ENCODE data around the gene SEC23IP.
A peak's percentile ranks its signal among the peaks of the same experiment; 100 is the strongest.
"Not testable (repeated sequence)": the region's sequence is repeated elsewhere in the genome, so short reads cannot be mapped to it uniquely, and the experiment has no call there.

SEC23IP gene

DNA sequence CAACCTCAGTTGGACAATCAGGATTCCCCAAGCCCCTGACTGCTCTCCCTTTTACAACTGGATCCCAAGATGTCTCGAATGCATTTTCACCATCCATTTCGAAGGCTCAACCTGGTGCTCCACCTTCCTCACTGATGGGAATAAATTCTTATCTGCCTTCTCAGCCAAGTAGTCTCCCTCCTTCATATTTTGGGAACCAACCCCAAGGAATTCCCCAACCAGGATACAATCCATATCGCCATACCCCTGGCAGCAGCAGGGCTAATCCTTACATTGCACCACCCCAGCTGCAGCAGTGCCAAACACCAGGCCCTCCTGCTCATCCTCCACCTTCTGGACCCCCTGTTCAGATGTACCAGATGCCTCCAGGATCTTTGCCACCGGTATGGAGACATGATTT is 6.0 kb downstream of the SEC23IP start:
- H3K27me3 Mint-ChIP-seq: no peaks in the 10 kb centered on the region
- H3K36me3 Mint-ChIP-seq: peaks cover 8% of the 10 kb centered on the region
- no peaks in the 10 kb centered on the region for H3K9me3 Mint-ChIP-seq
- H3K27ac Mint-ChIP-seq: no peak overlapping the region
- peak overlapping the region; percentile 11 for H3K4me3 Mint-ChIP-seq
- peaks cover 61% of the 10 kb centered on the region for H3K4me1 Mint-ChIP-seq

- no peaks in the 10 kb centered on the region for H3K27me3 Mint-ChIP-seq
- H3K36me3 Mint-ChIP-seq: peaks cover 4% of the 10 kb centered on the region
- no peak overlapping the region for H3K27ac Mint-ChIP-seq
- H3K9me3 Mint-ChIP-seq: no peaks in the 10 kb centered on the region
- H3K4me3 Mint-ChIP-seq: no peak overlapping the region
- peaks cover 10% of the 10 kb centered on the region for H3K4me1 Mint-ChIP-seq
These were observed 11.6 kb downstream of the SEC23IP start for GRCh38 chr10:119903946-119904666.

DNA sequence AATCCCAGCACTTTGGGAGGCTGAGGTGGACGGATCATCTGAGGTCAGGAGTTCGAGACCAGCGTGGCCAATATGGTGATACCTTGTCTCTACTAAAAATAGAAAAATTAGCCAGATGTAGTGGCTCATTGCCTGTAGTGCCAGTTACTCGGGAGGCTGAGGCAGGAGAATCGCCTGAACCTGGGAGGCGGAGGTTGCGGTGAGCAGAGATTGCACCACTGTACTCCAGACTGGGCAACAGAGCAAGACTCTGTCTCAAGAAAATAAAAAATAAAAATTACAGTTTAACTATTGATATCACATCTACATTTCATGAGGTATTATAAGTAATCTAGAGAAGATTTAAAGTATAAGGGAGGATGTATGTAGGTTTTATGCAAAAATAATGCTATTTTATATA is 15.2 kb downstream of the SEC23IP start:
- H3K36me3 Mint-ChIP-seq, H3K27ac Mint-ChIP-seq, H3K4me3 Mint-ChIP-seq, H3K27me3 Mint-ChIP-seq, H3K4me1 Mint-ChIP-seq, H3K9me3 Mint-ChIP-seq: not testable (repeated sequence)

- Mint-ChIP-seq H3K9me3 (no peaks in the 10 kb centered on the region), H3K27ac (peak overlapping the region; percentile 20), H3K27me3 (no peaks in the 10 kb centered on the region), H3K4me3 (no peak overlapping the region), H3K4me1 (no peaks in the 10 kb centered on the region), H3K36me3 (peaks cover 8% of the 10 kb centered on the region)
These were observed 15.6 kb downstream of the SEC23IP start for GRCh38 chr10:119908166-119908565.

DNA sequence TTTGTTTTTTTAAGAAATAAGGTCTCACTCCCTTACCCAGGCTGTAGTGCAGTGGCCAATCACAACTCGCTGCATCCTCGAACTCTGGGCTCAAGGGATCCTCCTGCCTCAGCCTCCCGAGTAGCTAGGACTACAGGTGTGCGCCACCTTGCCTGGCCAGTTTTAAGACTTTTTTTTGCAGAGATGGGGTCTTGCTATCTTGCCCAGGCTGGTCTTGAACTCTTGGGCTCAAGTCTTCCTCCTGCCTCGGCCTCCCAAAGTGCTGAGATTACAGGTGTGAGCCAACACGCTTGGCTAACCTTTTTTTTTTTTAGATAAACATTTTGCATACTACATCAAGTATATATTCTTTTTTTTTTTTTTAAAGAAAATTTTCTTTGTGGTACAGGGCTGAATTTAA is 18.2 kb downstream of the SEC23IP start:
- Mint-ChIP-seq H3K4me3 (no peak overlapping the region), H3K27me3 (no peaks in the 10 kb centered on the region), H3K27ac (no peak overlapping the region), H3K36me3 (peaks cover 10% of the 10 kb centered on the region), H3K9me3 (no peaks in the 10 kb centered on the region), H3K4me1 (no peaks in the 10 kb centered on the region)

- Mint-ChIP-seq H3K27ac (no peak overlapping the region), H3K9me3 (no peaks in the 10 kb centered on the region), H3K27me3 (no peaks in the 10 kb centered on the region), H3K4me3 (no peak overlapping the region), H3K4me1 (peaks cover 3% of the 10 kb centered on the region), H3K36me3 (peaks cover 27% of the 10 kb centered on the region)
These were observed 25.2 kb downstream of the SEC23IP start for GRCh38 chr10:119917777-119918176.

DNA sequence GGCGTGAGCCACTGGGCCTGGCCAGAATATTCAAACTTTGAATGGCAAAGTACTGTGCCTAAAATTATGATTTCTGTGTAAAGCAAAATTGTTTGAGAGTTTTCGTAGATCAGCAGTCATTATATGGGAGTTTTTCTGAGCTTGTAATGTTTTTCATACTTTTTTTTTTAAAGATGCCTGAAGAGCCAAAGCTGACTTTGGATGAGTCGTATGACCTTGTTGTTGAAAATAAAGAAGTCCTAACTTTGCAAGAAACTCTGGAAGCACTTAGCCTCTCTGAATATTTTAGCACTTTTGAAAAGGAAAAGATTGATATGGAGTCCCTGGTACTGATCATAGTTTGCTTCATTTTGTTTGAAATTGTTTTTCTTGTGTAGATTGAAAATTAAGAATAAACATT is 26.7 kb downstream of the SEC23IP start:
- no peak overlapping the region for H3K27ac Mint-ChIP-seq
- no peaks in the 10 kb centered on the region for H3K27me3 Mint-ChIP-seq
- H3K4me1 Mint-ChIP-seq: peaks cover 3% of the 10 kb centered on the region
- H3K9me3 Mint-ChIP-seq: no peaks in the 10 kb centered on the region
- H3K36me3 Mint-ChIP-seq: peaks cover 24% of the 10 kb centered on the region
- H3K4me3 Mint-ChIP-seq: no peak overlapping the region

- Mint-ChIP-seq H3K9me3 (no peaks in the 10 kb centered on the region), H3K36me3 (peaks cover 21% of the 10 kb centered on the region), H3K27ac (no peak overlapping the region), H3K4me1 (peaks cover 3% of the 10 kb centered on the region), H3K27me3 (no peaks in the 10 kb centered on the region), H3K4me3 (no peak overlapping the region)
These were observed 27.3 kb downstream of the SEC23IP start for GRCh38 chr10:119919826-119920225.

- no peaks in the 10 kb centered on the region for H3K9me3 Mint-ChIP-seq
- no peak overlapping the region for H3K27ac Mint-ChIP-seq
- H3K4me3 Mint-ChIP-seq: no peak overlapping the region
- peaks cover 8% of the 10 kb centered on the region for H3K4me1 Mint-ChIP-seq
- H3K36me3 Mint-ChIP-seq: peaks cover 7% of the 10 kb centered on the region
- no peaks in the 10 kb centered on the region for H3K27me3 Mint-ChIP-seq
These were observed 35.9 kb downstream of the SEC23IP start for GRCh38 chr10:119928411-119928810.

DNA sequence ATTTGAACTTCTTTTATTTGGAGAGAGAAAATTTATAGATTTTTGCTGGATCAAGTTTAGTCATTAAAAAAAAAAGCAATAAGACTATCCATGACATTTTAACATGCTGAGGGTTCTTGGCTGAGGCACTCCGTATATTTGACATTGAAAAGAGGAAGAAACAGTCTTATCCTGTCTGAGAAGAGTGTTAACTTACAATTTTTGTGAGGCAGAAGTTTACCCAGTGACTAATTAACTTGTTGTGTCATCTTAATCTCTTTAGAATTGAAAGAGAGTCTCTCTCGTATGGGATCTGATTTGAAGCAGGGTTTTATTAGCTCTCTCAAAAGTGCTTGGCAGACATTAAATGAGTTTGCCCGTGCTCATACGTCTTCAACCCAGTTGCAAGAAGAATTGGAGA is 39.3 kb downstream of the SEC23IP start:
- Mint-ChIP-seq H3K36me3 (peaks cover 13% of the 10 kb centered on the region), H3K27ac (no peak overlapping the region), H3K4me1 (peaks cover 8% of the 10 kb centered on the region), H3K27me3 (no peaks in the 10 kb centered on the region), H3K4me3 (no peak overlapping the region), H3K9me3 (no peaks in the 10 kb centered on the region)

DNA sequence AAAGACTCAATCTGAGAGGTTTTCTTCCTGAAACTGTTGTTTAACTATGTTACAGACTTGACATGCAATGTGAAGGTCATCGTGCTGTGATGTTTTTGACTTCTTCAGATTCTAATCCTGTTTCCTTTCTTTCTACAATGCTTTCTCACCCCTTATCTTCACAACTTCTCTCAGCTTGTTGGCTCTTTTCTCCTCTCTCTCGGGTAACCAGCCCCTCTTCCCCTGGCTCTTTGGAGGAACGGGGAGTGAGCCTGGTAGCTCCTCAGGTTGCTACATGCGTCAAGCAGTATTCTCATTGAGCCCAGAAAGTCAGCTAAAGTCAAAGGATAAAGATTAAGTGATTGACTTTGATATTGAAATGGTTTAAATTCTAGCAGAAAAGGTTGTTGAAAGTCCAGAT is 40.1 kb downstream of the SEC23IP start:
- Mint-ChIP-seq H3K27ac (no peak overlapping the region), H3K4me3 (no peak overlapping the region), H3K9me3 (no peaks in the 10 kb centered on the region), H3K27me3 (no peaks in the 10 kb centered on the region), H3K36me3 (peaks cover 14% of the 10 kb centered on the region), H3K4me1 (peaks cover 8% of the 10 kb centered on the region)

- Mint-ChIP-seq H3K27ac (no peak overlapping the region), H3K9me3 (no peaks in the 10 kb centered on the region), H3K4me1 (peaks cover 8% of the 10 kb centered on the region), H3K27me3 (no peaks in the 10 kb centered on the region), H3K4me3 (no peak overlapping the region), H3K36me3 (peaks cover 14% of the 10 kb centered on the region)
These were observed 40.6 kb downstream of the SEC23IP start for GRCh38 chr10:119933179-119933578.

- H3K4me3 Mint-ChIP-seq: no peak overlapping the region
- no peaks in the 10 kb centered on the region for H3K9me3 Mint-ChIP-seq
- no peak overlapping the region for H3K27ac Mint-ChIP-seq
- H3K27me3 Mint-ChIP-seq: no peaks in the 10 kb centered on the region
- peaks cover 28% of the 10 kb centered on the region for H3K36me3 Mint-ChIP-seq
- no peaks in the 10 kb centered on the region for H3K4me1 Mint-ChIP-seq
These were observed 48.0 kb downstream of the SEC23IP start for GRCh38 chr10:119940487-119940886.

- Mint-ChIP-seq H3K4me1 (no peaks in the 10 kb centered on the region), H3K36me3 (peaks cover 24% of the 10 kb centered on the region), H3K27me3 (no peaks in the 10 kb centered on the region)
These were observed 50.4 kb downstream of the SEC23IP start for GRCh38 chr10:119942973-119943372.

DNA sequence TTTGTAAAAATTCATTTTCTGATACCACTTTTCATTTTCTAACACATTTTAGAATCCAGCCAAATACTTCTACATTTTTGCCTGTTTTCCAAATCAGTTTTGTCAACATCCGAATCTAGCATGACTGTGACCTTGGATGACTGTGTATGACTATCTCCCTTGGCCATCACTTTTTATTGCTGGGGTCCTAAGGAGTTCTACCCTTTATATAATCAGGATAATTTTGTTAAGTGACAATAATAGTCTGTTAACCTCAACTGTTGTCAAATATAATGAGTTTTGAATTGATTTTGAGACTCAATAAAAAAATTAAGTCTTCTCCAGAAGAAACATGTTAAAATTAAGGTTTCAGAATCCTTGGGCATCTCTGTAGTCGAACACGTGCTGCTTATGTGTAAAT is 53.3 kb downstream of the SEC23IP start:
- H3K27ac Mint-ChIP-seq: no peak overlapping the region
- H3K9me3 Mint-ChIP-seq: no peaks in the 10 kb centered on the region
- peaks cover 16% of the 10 kb centered on the region for H3K36me3 Mint-ChIP-seq
- H3K27me3 Mint-ChIP-seq: no peaks in the 10 kb centered on the region
- no peaks in the 10 kb centered on the region for H3K4me1 Mint-ChIP-seq
- no peak overlapping the region for H3K4me3 Mint-ChIP-seq

More at GRCh38 chr10:119942973-119943372, 50.4 kb downstream of the SEC23IP start:
- H3K9me3 Mint-ChIP-seq: no peaks in the 10 kb centered on the region
- no peak overlapping the region for H3K4me3 Mint-ChIP-seq
- H3K27ac Mint-ChIP-seq: no peak overlapping the region

GRCh38 chr10:119947300-119947699 is 54.8 kb downstream of the SEC23IP start:
- Mint-ChIP-seq H3K27me3 (no peaks in the 10 kb centered on the region), H3K36me3 (peaks cover 13% of the 10 kb centered on the region), H3K4me3 (no peak overlapping the region), H3K9me3 (no peaks in the 10 kb centered on the region), H3K4me1 (no peaks in the 10 kb centered on the region), H3K27ac (no peak overlapping the region)

DNA sequence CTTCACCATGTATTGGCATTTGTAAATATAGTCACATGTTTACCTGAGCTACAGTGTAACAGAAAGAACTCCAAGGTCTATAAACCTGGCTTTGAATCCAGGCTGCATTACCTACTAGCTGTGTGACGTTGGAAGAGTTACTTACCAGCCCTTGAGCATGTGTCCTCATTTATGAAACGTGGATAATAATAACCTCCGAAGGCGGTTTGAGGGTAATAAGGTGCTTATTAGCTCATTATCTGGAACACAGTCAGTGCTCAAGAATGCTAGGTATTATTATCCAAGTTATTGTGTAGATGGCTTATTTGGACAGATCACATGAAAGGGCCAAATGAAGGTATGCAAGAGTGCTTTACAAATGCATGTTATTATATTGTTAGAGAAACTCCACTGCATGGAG is 64.9 kb downstream of the SEC23IP start:
- H3K4me3 Mint-ChIP-seq: no peak overlapping the region
- H3K27ac Mint-ChIP-seq: no peak overlapping the region
- peaks cover 6% of the 10 kb centered on the region for H3K27me3 Mint-ChIP-seq
- H3K36me3 Mint-ChIP-seq: peaks cover 3% of the 10 kb centered on the region
- H3K4me1 Mint-ChIP-seq: no peaks in the 10 kb centered on the region
- H3K9me3 Mint-ChIP-seq: no peaks in the 10 kb centered on the region

Data from activated naive CD4-positive, alpha-beta T cell treated with anti-CD3 and anti-CD28 coated beads, Interleukin-2, amount 50 U/mL, for 24 hours (primary cell).